Suprapubic skin (tissue), 4 donors: ENCODE data around the gene NCK1. TPM values are rescaled to one million over a fixed set of nuclear protein-coding genes. Genes with fewer than 3 reads are reported as not detected.
"Not testable (repeated sequence)": the region's sequence is repeated elsewhere in the genome, so short reads cannot be mapped to it uniquely, and the experiment has no call there.

Experiments
- DNase-seq, 2 donors: peaks; one replicate each; pipeline ENCODE4 v3.0.0-alpha.2; 2019; ENCODE audit warnings: low spot score in 2 of 2
- H3K27ac ChIP-seq: fragments of 200-600 bp; sonication (generic); one replicate; pipeline ENCODE4 v1.5.1; 2019
- H3K27me3 ChIP-seq: fragments of 200-600 bp; sonication (generic); one replicate; pipeline ENCODE4 v1.5.1; 2019
- H3K36me3 ChIP-seq: fragments of 200-600 bp; sonication (generic); one replicate; pipeline ENCODE4 v1.5.1; 2019
- H3K4me1 ChIP-seq: fragments of 200-600 bp; sonication (generic); one replicate; pipeline ENCODE4 v1.5.1; 2019
- H3K4me3 ChIP-seq: fragments of 200-600 bp; sonication (generic); one replicate; pipeline ENCODE4 v1.5.1; 2019; ENCODE audit warnings: mild to moderate bottlenecking
- H3K9me3 ChIP-seq: fragments of 200-600 bp; sonication (generic); one replicate; pipeline ENCODE4 v1.5.1; 2019
- EP300 ChIP-seq: sonication (generic); formaldehyde crosslinking; IDR thresholded peaks from one replicate; pipeline ENCODE4 v1.6.1; 2017; ENCODE audit warnings: antibody characterized with exemption
- POLR2A ChIP-seq, 2 donors: fragments of 450-650 bp; IDR thresholded peaks; one replicate each; pipeline ENCODE4 v1.6.1; 2017; ENCODE audit warnings: antibody characterized with exemption in 2 of 2, mild to moderate bottlenecking in 2 of 2, moderate library complexity in 2 of 2
- POLR2AphosphoS5 ChIP-seq, 3 donors: sonication (generic); formaldehyde crosslinking; IDR thresholded peaks; one replicate each; pipeline ENCODE4 v1.6.1; 2017; ENCODE audit warnings: antibody characterized with exemption in 3 of 3
- WGBS: methylation state at CpG from one replicate; pipeline ENCODE4 v1.1.5; 2018; 5-methylcytosine and 5-hydroxymethylcytosine counted together
- total RNA-seq, 4 donors: library from RNA; depleted of rRNA; stranded (reverse); fragments of >200 nt; gene quantifications; one replicate each; pipeline ENCODE4 v1.1.0, GENCODE V29; 2016
- TF ChIP-seq, protein P1 (sequence below), 2 donors: fragments of 200-600 bp in 1 of 2; fragments of 450-650 bp in 1 of 2; sonication (generic) in 1 of 2; IDR thresholded peaks; one replicate each; pipeline ENCODE4 v1.5.1; 2016 to 2019; ENCODE audit warnings: antibody characterized with exemption in 2 of 2, mild to moderate bottlenecking in 1 of 2, moderate library complexity in 1 of 2

Gene NCK1
- total RNA-seq, 4 donors from 2014 or later = 38.5 to 46.3 (median 43.7) TPM

- peaks cover 27% of the 10 kb centered on the region for H3K4me1 ChIP-seq
Observed at GRCh38 chr3:136860541-136860940, 1.5 kb upstream of the NCK1 start.

DNA sequence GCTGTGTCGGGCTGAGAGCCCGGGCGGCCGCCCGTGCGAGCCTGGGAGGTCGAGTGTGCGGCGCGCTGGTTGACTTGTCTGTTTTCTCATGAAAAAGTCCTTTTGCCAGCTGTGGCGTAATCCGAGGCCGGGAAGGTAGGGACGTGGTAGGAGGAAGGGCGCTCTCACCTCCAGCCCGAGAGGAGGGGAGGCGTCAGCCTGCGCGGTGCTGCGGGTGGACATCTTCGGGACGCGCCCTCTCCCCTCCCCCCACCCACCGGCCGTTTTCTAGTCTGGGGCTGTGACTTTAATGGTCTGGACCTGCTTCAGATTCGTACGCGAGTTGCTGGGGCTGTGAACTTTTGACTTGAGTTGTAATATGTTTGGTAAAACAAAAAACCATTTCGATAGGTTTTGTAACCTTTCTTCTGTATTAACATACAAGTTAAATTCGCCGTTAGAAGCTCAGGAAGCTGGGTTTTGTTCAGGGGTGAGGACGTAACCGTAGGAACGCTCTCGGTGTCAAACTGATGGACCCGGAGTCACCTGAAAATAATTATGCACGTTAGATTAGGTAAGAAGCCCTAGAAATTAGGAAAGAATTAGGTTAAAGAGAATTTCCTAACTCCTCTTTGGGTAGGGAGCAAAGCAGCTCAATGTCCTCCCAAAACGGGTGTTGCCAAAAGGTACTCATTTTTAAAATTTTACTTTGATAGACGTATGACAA, 762 bp downstream of the NCK1 start:
- H3K4me3 ChIP-seq = peak overlapping the region; percentile 81
- WGBS = under 1% methylated on average over 27 of the region's 39 CpGs
- no peaks in the 10 kb centered on the region for H3K27me3 ChIP-seq
- TF ChIP-seq POLR2A (IDR thresholded peaks at IDR 0.05) = no peak
- no peak for TF ChIP-seq EP300
- TF ChIP-seq, protein P1, sequence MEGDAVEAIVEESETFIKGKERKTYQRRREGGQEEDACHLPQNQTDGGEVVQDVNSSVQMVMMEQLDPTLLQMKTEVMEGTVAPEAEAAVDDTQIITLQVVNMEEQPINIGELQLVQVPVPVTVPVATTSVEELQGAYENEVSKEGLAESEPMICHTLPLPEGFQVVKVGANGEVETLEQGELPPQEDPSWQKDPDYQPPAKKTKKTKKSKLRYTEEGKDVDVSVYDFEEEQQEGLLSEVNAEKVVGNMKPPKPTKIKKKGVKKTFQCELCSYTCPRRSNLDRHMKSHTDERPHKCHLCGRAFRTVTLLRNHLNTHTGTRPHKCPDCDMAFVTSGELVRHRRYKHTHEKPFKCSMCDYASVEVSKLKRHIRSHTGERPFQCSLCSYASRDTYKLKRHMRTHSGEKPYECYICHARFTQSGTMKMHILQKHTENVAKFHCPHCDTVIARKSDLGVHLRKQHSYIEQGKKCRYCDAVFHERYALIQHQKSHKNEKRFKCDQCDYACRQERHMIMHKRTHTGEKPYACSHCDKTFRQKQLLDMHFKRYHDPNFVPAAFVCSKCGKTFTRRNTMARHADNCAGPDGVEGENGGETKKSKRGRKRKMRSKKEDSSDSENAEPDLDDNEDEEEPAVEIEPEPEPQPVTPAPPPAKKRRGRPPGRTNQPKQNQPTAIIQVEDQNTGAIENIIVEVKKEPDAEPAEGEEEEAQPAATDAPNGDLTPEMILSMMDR (IDR thresholded peaks at IDR 0.05) = no peak
- TF ChIP-seq POLR2AphosphoS5 (IDR thresholded peaks at IDR 0.05) = no peak
- DNase-seq = peak; percentile 84
- no peaks in the 10 kb centered on the region for H3K9me3 ChIP-seq
- no peaks in the 10 kb centered on the region for H3K36me3 ChIP-seq
- peak overlapping the region; percentile 94 for H3K27ac ChIP-seq
- peaks cover 29% of the 10 kb centered on the region for H3K4me1 ChIP-seq

More at GRCh38 chr3:136860541-136860940, 1.5 kb upstream of the NCK1 start:
- Histone ChIP-seq H3K27me3 (no peaks in the 10 kb centered on the region), H3K36me3 (no peaks in the 10 kb centered on the region), H3K9me3 (no peaks in the 10 kb centered on the region), H3K27ac (no peak overlapping the region), H3K4me3 (peak overlapping the region; percentile 81)
- DNase-seq = no peak
- 55% methylated on average over 4 of the region's 4 CpGs for WGBS
- no peak for TF ChIP-seq EP300
- no peak for TF ChIP-seq POLR2A (IDR thresholded peaks at IDR 0.05)
- TF ChIP-seq, protein P1 (IDR thresholded peaks at IDR 0.05) = no peak
- no peak for TF ChIP-seq POLR2AphosphoS5 (IDR thresholded peaks at IDR 0.05)

DNA sequence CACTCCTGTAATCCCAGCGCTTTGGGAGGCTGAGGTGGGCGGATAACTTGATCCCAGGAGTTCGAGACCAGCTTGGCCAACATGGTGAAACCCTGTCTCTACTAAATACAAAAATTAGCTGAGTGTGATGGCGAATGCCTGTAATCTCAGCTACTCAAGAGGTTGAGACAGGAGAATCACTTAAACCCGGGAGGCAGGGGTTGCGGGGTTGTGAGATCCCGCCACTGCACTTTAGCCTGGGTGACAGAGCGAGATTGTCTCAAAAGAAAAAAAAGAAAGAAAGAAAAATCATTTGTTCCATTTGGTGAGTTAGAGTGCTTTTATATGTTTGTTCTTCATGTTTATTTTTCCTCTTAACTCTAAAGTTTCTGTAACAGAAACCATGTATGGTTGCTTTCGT, 7.3 kb downstream of the NCK1 start:
- H3K36me3 ChIP-seq = peaks cover 22% of the 10 kb centered on the region
- H3K27me3 ChIP-seq = no peaks in the 10 kb centered on the region
- H3K9me3 ChIP-seq = peaks cover 3% of the 10 kb centered on the region
- TF ChIP-seq POLR2A (IDR thresholded peaks at IDR 0.05) (no peak), EP300 (no peak), POLR2AphosphoS5 (IDR thresholded peaks at IDR 0.05) (no peak)
- TF ChIP-seq, protein P1 (IDR thresholded peaks at IDR 0.05) = no peak
- WGBS = 97% methylated on average over 9 of the region's 9 CpGs
- no peak overlapping the region for H3K27ac ChIP-seq
- H3K4me3 ChIP-seq = no peak overlapping the region
- no peak for DNase-seq
- H3K4me1 ChIP-seq = peaks cover 10% of the 10 kb centered on the region

- DNase-seq, H3K27me3 ChIP-seq, H3K9me3 ChIP-seq, H3K4me1 ChIP-seq, H3K4me3 ChIP-seq, H3K27ac ChIP-seq: not testable (repeated sequence)
- H3K36me3 ChIP-seq = peaks cover 22% of the 10 kb centered on the region
- WGBS = 92% methylated on average over 3 of the region's 3 CpGs
Observed at GRCh38 chr3:136872258-136872657, 10.2 kb downstream of the NCK1 start.

DNA sequence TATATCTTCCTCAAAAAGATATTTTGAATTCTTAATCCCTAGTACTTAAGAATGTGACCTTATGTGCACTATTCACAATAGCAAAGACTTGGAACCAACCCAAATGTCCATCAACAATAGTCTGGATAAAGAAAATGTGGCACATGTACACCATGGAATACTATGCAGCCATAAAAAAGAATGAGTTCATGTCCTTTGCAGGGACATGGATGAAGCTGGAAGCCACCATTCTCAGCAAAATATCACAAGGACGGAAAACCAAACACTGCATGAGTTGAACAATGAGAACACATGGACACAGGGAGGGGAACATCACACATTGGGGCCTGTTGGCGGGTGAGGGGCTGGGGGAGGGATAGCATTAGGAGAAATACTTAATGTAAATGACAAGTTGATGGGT, 17.5 kb downstream of the NCK1 start:
- not testable (repeated sequence) for H3K27ac ChIP-seq
- 95% methylated on average over 2 of the region's 2 CpGs for WGBS

GRCh38 chr3:136882571-136882970, 20.6 kb downstream of the NCK1 start:
- DNase-seq = no peak
- no peak overlapping the region for H3K27ac ChIP-seq
- H3K4me1 ChIP-seq = peaks cover 5% of the 10 kb centered on the region
- no peaks in the 10 kb centered on the region for H3K36me3 ChIP-seq
- no peaks in the 10 kb centered on the region for H3K27me3 ChIP-seq
- H3K9me3 ChIP-seq = no peaks in the 10 kb centered on the region
- 81% methylated on average over 1 of the region's 1 CpG for WGBS
- no peak for TF ChIP-seq EP300
- no peak for TF ChIP-seq POLR2AphosphoS5 (IDR thresholded peaks at IDR 0.05)
- TF ChIP-seq POLR2A (IDR thresholded peaks at IDR 0.05) = no peak
- TF ChIP-seq, protein P1 (IDR thresholded peaks at IDR 0.05) = no peak
- no peak overlapping the region for H3K4me3 ChIP-seq

More for the DNA sequence above, 17.5 kb downstream of the NCK1 start:
- DNase-seq, H3K36me3 ChIP-seq, H3K9me3 ChIP-seq, H3K4me1 ChIP-seq, H3K27me3 ChIP-seq, H3K4me3 ChIP-seq: not testable (repeated sequence)
